NCI-H1417 treated with DMSO at 0.1 percent for 48 hours (cell line): ENCODE measurements around the gene TRIP11.

Experiments
- DNase-seq: peaks from one replicate; lab custom pipeline; 2025; lab: John Stamatoyannopoulos, UW

The TRIP11 gene

DNA sequence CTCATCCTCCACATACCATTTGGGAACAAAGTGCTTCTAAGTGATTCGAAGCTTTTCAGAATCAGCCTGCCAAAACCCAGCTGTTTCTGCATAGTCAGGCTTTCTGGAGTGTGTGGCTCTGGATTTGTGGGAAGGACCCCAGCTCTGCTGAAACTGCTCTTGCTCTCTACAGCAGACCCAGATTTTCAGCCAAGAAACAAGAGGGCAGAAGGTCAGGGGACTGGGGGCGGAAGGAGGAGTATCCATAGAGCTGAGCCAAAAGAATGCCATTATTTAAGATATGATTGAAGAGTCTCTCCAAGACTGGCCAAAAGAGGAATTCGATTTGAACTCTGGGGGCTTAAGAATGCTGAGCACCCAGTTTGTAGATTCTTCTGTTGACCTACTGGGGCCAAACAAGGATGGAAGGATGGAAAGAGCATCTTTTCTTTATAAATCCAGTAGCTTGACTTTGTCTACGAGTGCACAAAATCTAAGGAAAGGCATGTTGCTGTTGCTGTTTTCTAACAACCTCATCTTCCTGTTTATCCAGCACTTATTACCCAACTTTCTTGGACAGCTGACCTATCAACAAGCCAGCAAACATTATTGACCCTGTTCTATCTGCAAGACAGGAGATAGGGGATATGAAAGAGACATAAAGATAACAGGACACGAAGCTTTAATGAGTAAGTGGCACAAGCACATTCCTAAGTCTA is 121.5 kb downstream of the TRIP11 start:
- no peak for DNase-seq
